VCaP (cell line): Measurements from ENCODE around the gene EEFSEC.

Experiments used
- H3K27ac ChIP-seq: fragments of 450-650 bp; 2 replicates; pipeline ENCODE4 v1.5.1; 2017
- CTCF ChIP-seq: fragments of 450-650 bp; conservative IDR thresholded peaks from 2 replicates; pipeline ENCODE4 v1.5.1; 2017; ENCODE audit warnings: mild to moderate bottlenecking, moderate library complexity

EEFSEC gene

GRCh38 chr3:128435561-128435960, 282.3 kb downstream of the EEFSEC start:
- no peak for TF ChIP-seq CTCF
- peak overlapping the region; percentile 92 for H3K27ac ChIP-seq

GRCh38 chr3:128436214-128436613, 282.9 kb downstream of the EEFSEC start:
- peak overlapping the region; percentile 92 for H3K27ac ChIP-seq
- TF ChIP-seq CTCF, result no peak

GRCh38 chr3:128438488-128439072, 285.3 kb downstream of the EEFSEC start:
- H3K27ac ChIP-seq, result no peak overlapping the region
- TF ChIP-seq CTCF, result peak; percentile 26; the same call in 1 of the 2 replicates

- no peak for TF ChIP-seq CTCF
- H3K27ac ChIP-seq, result no peak overlapping the region
Observed at GRCh38 chr3:128439226-128439625, 285.9 kb downstream of the EEFSEC start.

- TF ChIP-seq CTCF, result no peak
- no peak overlapping the region for H3K27ac ChIP-seq
Observed at GRCh38 chr3:128442070-128442469, 288.8 kb downstream of the EEFSEC start.

- TF ChIP-seq CTCF, result no peak
- no peak overlapping the region for H3K27ac ChIP-seq
Observed at GRCh38 chr3:128442949-128443348, 289.7 kb downstream of the EEFSEC start.

GRCh38 chr3:128443771-128444170, 290.5 kb downstream of the EEFSEC start:
- TF ChIP-seq CTCF, result no peak
- H3K27ac ChIP-seq, result no peak overlapping the region

- no peak for TF ChIP-seq CTCF
- H3K27ac ChIP-seq, result no peak overlapping the region
Observed at GRCh38 chr3:128445357-128445756, 292.1 kb downstream of the EEFSEC start.
